Measurements from ENCODE around the gene ZNF560.
"Not testable (repeated sequence)": the region's sequence is repeated elsewhere in the genome, so short reads cannot be mapped to it uniquely, and the experiment has no call there.

ZNF560 gene

DNA sequence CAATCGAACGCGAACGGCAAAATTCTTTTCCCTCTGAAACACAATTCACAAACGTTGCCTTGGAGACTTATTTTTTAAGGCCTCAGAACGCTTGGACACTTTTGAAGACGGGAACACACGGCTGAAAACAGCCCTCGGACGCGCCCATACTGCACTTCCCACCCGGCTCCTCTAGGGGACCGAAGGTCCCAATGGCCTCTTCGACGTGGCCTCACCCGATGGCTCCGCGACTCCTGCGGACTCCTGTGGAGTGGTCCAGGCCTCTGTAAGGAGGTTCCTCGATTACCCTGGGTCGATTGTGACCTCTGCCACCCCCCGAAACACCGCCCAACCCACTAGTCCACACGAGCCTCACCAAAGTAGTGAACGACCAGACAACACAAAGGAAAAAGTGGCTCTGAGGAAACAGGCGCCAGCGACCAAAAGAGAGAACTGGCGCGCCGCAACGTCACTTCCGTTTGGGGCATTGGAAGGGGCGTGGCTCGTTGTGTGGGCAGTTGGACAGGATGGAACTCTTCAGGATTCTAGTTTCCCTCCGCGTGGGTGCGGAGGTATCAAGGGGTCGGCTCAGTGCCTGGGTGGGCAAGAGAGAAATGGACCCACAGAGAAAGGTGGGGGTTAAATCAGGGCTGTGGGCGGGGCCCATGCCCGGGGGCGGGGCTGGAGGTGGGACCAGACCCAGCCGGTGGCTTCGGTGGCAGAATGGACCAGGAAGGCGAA, at the start of gene ZNF560:
Gene ZNF560 (minus strand): TSS at position 434 of the 720 bp plus-strand sequence. CDS start 23,303 bp downstream, outside the sequence.
- peaks cover 15 to 74% (median 40%) of the 10 kb centered on the region in 5 donors for H3K9me3 ChIP-seq (ENCODE audit: control insufficient read depth in 5 of 5, low read length in 5 of 5)
- H3K27me3 ChIP-seq (ENCODE audit: control insufficient read depth in 5 of 5, insufficient read depth in 4 of 5, low read length in 5 of 5): peaks cover 0 to 4% (median 0%) of the 10 kb centered on the region in 5 donors
- H3K36me3 ChIP-seq (ENCODE audit: control insufficient read depth in 5 of 5, insufficient read depth in 5 of 5, low read length in 5 of 5): no peaks in the 10 kb centered on the region
- H3K27ac ChIP-seq (ENCODE audit: low read depth, low read length): no peak within 1 kb of the TSS
- peak within 1 kb of the TSS in 4 of 5 donors; percentile 11 to 51 (median 30) for H3K4me3 ChIP-seq (ENCODE audit: low read depth in 1 of 5, low read length in 5 of 5)
- no peaks in the 10 kb centered on the region for H3K4me1 ChIP-seq (ENCODE audit: control insufficient read depth in 5 of 5, insufficient read depth in 5 of 5, low read length in 5 of 5)
- no peak within 1 kb of the TSS for H3K9ac ChIP-seq (ENCODE audit: low read length in 5 of 5)

DNA sequence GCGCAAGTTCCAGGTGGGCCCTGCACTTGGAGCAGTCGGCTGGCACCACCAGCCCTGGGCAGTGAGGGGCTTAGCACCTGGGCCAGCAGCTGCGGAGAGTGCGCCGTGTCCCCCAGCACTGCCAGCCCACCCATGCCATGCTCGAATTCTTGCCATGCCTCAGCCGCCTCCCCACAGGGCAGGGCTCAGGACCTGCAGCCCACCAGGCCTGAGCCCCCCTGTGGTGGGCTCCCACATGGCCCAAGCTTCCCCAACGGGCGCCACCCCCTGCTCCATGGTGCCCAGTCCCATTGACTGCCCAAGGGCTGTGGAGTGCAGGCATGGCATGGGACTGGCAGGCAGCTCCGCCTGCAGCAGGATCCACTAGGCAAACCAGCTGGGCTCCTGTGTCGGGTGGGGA, 49.5 kb upstream of the ZNF560 start:
- H3K27ac ChIP-seq (ENCODE audit: low read depth, low read length): no peak overlapping the region
- no peaks in the 10 kb centered on the region for H3K36me3 ChIP-seq (ENCODE audit: control insufficient read depth in 5 of 5, insufficient read depth in 5 of 5, low read length in 5 of 5)
- H3K9me3 ChIP-seq (ENCODE audit: control insufficient read depth in 5 of 5, low read length in 5 of 5): peaks cover 0 to 45% (median 15%) of the 10 kb centered on the region in 5 donors
- H3K9ac ChIP-seq (ENCODE audit: low read length in 5 of 5): no peak overlapping the region
- H3K4me1 ChIP-seq (ENCODE audit: control insufficient read depth in 5 of 5, insufficient read depth in 5 of 5, low read length in 5 of 5): no peaks in the 10 kb centered on the region
- no peaks in the 10 kb centered on the region for H3K27me3 ChIP-seq (ENCODE audit: control insufficient read depth in 5 of 5, insufficient read depth in 4 of 5, low read length in 5 of 5)
- no peak overlapping the region for H3K4me3 ChIP-seq (ENCODE audit: low read depth in 1 of 5, low read length in 5 of 5)

DNA sequence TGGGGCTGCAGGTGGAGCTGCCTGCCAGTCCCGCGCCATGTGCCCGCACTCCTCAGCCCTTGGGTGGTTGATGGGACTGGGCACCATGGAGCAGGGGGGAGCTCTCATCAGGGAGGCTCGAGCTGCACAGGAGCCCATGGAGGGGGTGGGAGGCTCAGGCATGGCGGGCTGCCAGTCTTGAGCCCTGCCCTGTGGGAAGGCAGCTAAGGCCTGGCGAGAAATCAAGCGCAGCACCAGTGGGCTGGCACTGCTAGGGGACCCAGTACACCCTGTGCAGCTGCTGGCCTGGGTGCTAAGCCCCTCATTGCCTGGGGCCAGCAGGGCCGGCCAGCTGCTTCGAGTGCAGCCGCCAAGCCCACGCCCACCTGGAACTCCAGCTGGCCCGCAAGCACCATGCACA, 42.9 kb upstream of the ZNF560 start:
- H3K9ac ChIP-seq (ENCODE audit: low read length in 5 of 5); H3K27ac ChIP-seq (ENCODE audit: low read depth, low read length); H3K4me3 ChIP-seq (ENCODE audit: low read depth in 1 of 5, low read length in 5 of 5); H3K36me3 ChIP-seq (ENCODE audit: control insufficient read depth in 5 of 5, insufficient read depth in 5 of 5, low read length in 5 of 5); H3K27me3 ChIP-seq (ENCODE audit: control insufficient read depth in 5 of 5, insufficient read depth in 4 of 5, low read length in 5 of 5): not testable (repeated sequence)
- Histone ChIP-seq H3K9me3 (ENCODE audit: control insufficient read depth in 5 of 5, low read length in 5 of 5) (peaks cover 2 to 17% (median 6%) of the 10 kb centered on the region in 5 donors), H3K4me1 (ENCODE audit: control insufficient read depth in 5 of 5, insufficient read depth in 5 of 5, low read length in 5 of 5) (peaks cover 0 to 16% (median 15%) of the 10 kb centered on the region in 5 donors)

- Histone ChIP-seq H3K9me3 (ENCODE audit: control insufficient read depth in 5 of 5, low read length in 5 of 5) (peaks cover 2 to 24% (median 17%) of the 10 kb centered on the region in 5 donors), H3K4me1 (ENCODE audit: control insufficient read depth in 5 of 5, insufficient read depth in 5 of 5, low read length in 5 of 5) (peaks cover 0 to 16% (median 15%) of the 10 kb centered on the region in 5 donors), H3K36me3 (ENCODE audit: control insufficient read depth in 5 of 5, insufficient read depth in 5 of 5, low read length in 5 of 5) (peaks cover 7 to 17% (median 16%) of the 10 kb centered on the region in 5 donors), H3K4me3 (ENCODE audit: low read depth in 1 of 5, low read length in 5 of 5) (peak overlapping the region in 3 of 5 donors; percentile 13 to 99 (median 89))
- not testable (repeated sequence) for H3K27me3 ChIP-seq (ENCODE audit: control insufficient read depth in 5 of 5, insufficient read depth in 4 of 5, low read length in 5 of 5); H3K27ac ChIP-seq (ENCODE audit: low read depth, low read length); H3K9ac ChIP-seq (ENCODE audit: low read length in 5 of 5)
These were observed 41.5 kb upstream of the ZNF560 start for GRCh38 chr19:9539921-9540320.

GRCh38 chr19:9539201-9539600, 40.8 kb upstream of the ZNF560 start:
- Histone ChIP-seq H3K4me1 (ENCODE audit: control insufficient read depth in 5 of 5, insufficient read depth in 5 of 5, low read length in 5 of 5) (peaks cover 0 to 16% (median 15%) of the 10 kb centered on the region in 5 donors), H3K9me3 (ENCODE audit: control insufficient read depth in 5 of 5, low read length in 5 of 5) (peaks cover 2 to 23% (median 22%) of the 10 kb centered on the region in 5 donors), H3K27ac (ENCODE audit: low read depth, low read length) (peak overlapping the region; percentile 95), H3K4me3 (ENCODE audit: low read depth in 1 of 5, low read length in 5 of 5) (peak overlapping the region; percentile 50 to 99 (median 98)), H3K9ac (ENCODE audit: low read length in 5 of 5) (peak overlapping the region in 3 of 5 donors; percentile 95 to 98 (median 97)), H3K36me3 (ENCODE audit: control insufficient read depth in 5 of 5, insufficient read depth in 5 of 5, low read length in 5 of 5) (peaks cover 7 to 24% (median 23%) of the 10 kb centered on the region in 5 donors)
- H3K27me3 ChIP-seq (ENCODE audit: control insufficient read depth in 5 of 5, insufficient read depth in 4 of 5, low read length in 5 of 5): not testable (repeated sequence)

- H3K9ac ChIP-seq (ENCODE audit: low read length in 5 of 5): peak within 1 kb of the TSS; percentile 95 to 99 (median 98)
- H3K36me3 ChIP-seq (ENCODE audit: control insufficient read depth in 5 of 5, insufficient read depth in 5 of 5, low read length in 5 of 5): peaks cover 11 to 32% (median 31%) of the 10 kb centered on the region in 5 donors
- H3K27ac ChIP-seq (ENCODE audit: low read depth, low read length): peak within 1 kb of the TSS; percentile 95
These were observed 40.0 kb upstream of the ZNF560 start, which contains the start of gene ZNF426 for GRCh38 chr19:9538183-9539058. Gene ZNF426 (minus strand): TSS chr19:9538645. CDS start chr19:9536232, 2,413 bp downstream.

DNA sequence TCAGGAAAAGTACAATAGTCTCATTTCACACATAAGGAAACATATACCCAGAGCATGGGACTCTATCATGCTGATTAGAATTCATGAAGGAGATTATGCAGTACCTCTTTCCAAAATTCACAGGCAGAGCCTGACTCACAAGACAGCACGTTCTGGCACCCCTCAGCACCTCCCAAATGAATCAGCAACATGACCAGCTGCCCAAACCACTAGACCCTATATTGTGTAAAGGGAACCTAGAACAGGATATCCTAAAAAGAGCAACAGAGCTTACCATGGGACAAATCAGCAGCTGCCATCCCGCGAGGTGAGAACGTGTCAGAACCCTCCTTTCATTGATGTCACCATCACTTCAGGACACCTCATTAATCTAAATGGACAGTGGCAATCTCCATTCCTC, 37.5 kb upstream of the ZNF560 start:
- H3K27ac ChIP-seq (ENCODE audit: low read depth, low read length): no peak overlapping the region
- H3K27me3 ChIP-seq (ENCODE audit: control insufficient read depth in 5 of 5, insufficient read depth in 4 of 5, low read length in 5 of 5): no peaks in the 10 kb centered on the region
- peaks cover 25 to 55% (median 49%) of the 10 kb centered on the region in 5 donors for H3K9me3 ChIP-seq (ENCODE audit: control insufficient read depth in 5 of 5, low read length in 5 of 5)
- peak overlapping the region in 4 of 5 donors; percentile 14 to 45 (median 32) for H3K4me3 ChIP-seq (ENCODE audit: low read depth in 1 of 5, low read length in 5 of 5)
- H3K9ac ChIP-seq (ENCODE audit: low read length in 5 of 5): no peak overlapping the region
- H3K36me3 ChIP-seq (ENCODE audit: control insufficient read depth in 5 of 5, insufficient read depth in 5 of 5, low read length in 5 of 5): peaks cover 25 to 56% (median 54%) of the 10 kb centered on the region in 5 donors
- peaks cover 0 to 16% (median 15%) of the 10 kb centered on the region in 5 donors for H3K4me1 ChIP-seq (ENCODE audit: control insufficient read depth in 5 of 5, insufficient read depth in 5 of 5, low read length in 5 of 5)

More at GRCh38 chr19:9538183-9539058, 40.0 kb upstream of the ZNF560 start, which contains the start of gene ZNF426:
- Histone ChIP-seq H3K9me3 (ENCODE audit: control insufficient read depth in 5 of 5, low read length in 5 of 5) (peaks cover 8 to 30% (median 29%) of the 10 kb centered on the region in 5 donors), H3K4me1 (ENCODE audit: control insufficient read depth in 5 of 5, insufficient read depth in 5 of 5, low read length in 5 of 5) (peaks cover 0 to 16% (median 15%) of the 10 kb centered on the region in 5 donors), H3K4me3 (ENCODE audit: low read depth in 1 of 5, low read length in 5 of 5) (peak within 1 kb of the TSS; percentile 89 to 99 (median 98)), H3K27me3 (ENCODE audit: control insufficient read depth in 5 of 5, insufficient read depth in 4 of 5, low read length in 5 of 5) (no peaks in the 10 kb centered on the region)

GRCh38 chr19:9531933-9532332, 33.5 kb upstream of the ZNF560 start:
- Histone ChIP-seq H3K4me1 (ENCODE audit: control insufficient read depth in 5 of 5, insufficient read depth in 5 of 5, low read length in 5 of 5) (peaks cover 0 to 9% (median 0%) of the 10 kb centered on the region in 5 donors), H3K9me3 (ENCODE audit: control insufficient read depth in 5 of 5, low read length in 5 of 5) (peaks cover 60 to 92% (median 83%) of the 10 kb centered on the region in 5 donors), H3K9ac (ENCODE audit: low read length in 5 of 5) (no peak overlapping the region), H3K36me3 (ENCODE audit: control insufficient read depth in 5 of 5, insufficient read depth in 5 of 5, low read length in 5 of 5) (peaks cover 54 to 93% (median 87%) of the 10 kb centered on the region in 5 donors), H3K27ac (ENCODE audit: low read depth, low read length) (no peak overlapping the region), H3K4me3 (ENCODE audit: low read depth in 1 of 5, low read length in 5 of 5) (peak overlapping the region in 4 of 5 donors; percentile 13 to 59 (median 38)), H3K27me3 (ENCODE audit: control insufficient read depth in 5 of 5, insufficient read depth in 4 of 5, low read length in 5 of 5) (peaks cover 0 to 3% (median 0%) of the 10 kb centered on the region in 5 donors)

DNA sequence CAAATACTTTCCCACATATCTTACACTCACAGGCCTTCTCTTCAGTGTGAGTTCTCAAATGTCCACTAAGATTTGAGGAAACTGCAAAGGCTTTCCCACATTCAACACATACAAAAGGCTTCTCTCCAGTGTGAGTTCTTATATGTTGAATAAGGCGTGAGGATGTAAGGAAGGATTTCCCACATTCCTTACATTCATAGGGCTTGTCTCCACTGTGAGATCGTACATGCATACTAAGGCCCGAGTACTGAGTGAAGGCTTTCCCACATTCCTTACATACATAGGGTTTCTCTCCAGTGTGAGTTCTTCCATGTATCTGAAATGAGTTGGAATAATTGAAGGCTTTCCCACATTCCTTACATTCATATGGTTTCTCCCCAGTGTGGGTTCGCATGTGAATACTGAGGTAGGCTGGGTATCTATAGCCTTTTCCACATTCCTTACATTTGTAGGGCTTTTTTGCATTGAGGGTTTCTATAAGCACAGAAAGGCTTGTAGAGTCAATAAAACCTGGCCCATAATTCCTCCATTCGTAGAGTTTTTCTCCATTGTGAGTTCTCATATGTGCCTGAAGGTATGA, 30.4 kb upstream of the ZNF560 start:
- H3K4me3 ChIP-seq (ENCODE audit: low read depth in 1 of 5, low read length in 5 of 5): peak overlapping the region; percentile 31 to 75 (median 60)

More for the DNA sequence above, 30.4 kb upstream of the ZNF560 start:
- Histone ChIP-seq H3K27me3 (ENCODE audit: control insufficient read depth in 5 of 5, insufficient read depth in 4 of 5, low read length in 5 of 5) (peaks cover 0 to 3% (median 0%) of the 10 kb centered on the region in 5 donors), H3K9me3 (ENCODE audit: control insufficient read depth in 5 of 5, low read length in 5 of 5) (peaks cover 78 to 93% (median 91%) of the 10 kb centered on the region in 5 donors), H3K9ac (ENCODE audit: low read length in 5 of 5) (peak overlapping the region in 1 of 5 donors; percentile 84), H3K27ac (ENCODE audit: low read depth, low read length) (no peak overlapping the region), H3K36me3 (ENCODE audit: control insufficient read depth in 5 of 5, insufficient read depth in 5 of 5, low read length in 5 of 5) (peaks cover 59 to 77% (median 67%) of the 10 kb centered on the region in 5 donors), H3K4me1 (ENCODE audit: control insufficient read depth in 5 of 5, insufficient read depth in 5 of 5, low read length in 5 of 5) (peaks cover 0 to 12% (median 0%) of the 10 kb centered on the region in 5 donors)

Data from subcutaneous abdominal adipose tissue (tissue), 5 donors.